GM18907 (cell line): ENCODE data around the gene VWA5B1.

ENCODE experiments used
- ATAC-seq: cut with Tn5 transposase; IDR thresholded peaks from one replicate; pipeline ENCODE4 v1.9.1; 2021; ENCODE audit warnings: mild to moderate bottlenecking, moderate library complexity; ENCODE audit not compliant: unreplicated experiment

VWA5B1 gene

GRCh38 chr1:20381961-20382360 is 91.3 kb downstream of the VWA5B1 start:
- ATAC-seq: no peak

GRCh38 chr1:20382711-20383110 is 92.0 kb downstream of the VWA5B1 start:
- ATAC-seq: no peak

- ATAC-seq: no peak
Measured at GRCh38 chr1:20383631-20384030, 93.0 kb downstream of the VWA5B1 start.

GRCh38 chr1:20385630-20386029 is 95.0 kb downstream of the VWA5B1 start:
- no peak for ATAC-seq

GRCh38 chr1:20386323-20387081 is 95.8 kb downstream of the VWA5B1 start:
- no peak for ATAC-seq

- ATAC-seq: no peak
Measured at GRCh38 chr1:20389571-20389970, 98.9 kb downstream of the VWA5B1 start.

- no peak for ATAC-seq
Measured at GRCh38 chr1:20390589-20391331, 100.1 kb downstream of the VWA5B1 start.

- no peak for ATAC-seq
Measured at GRCh38 chr1:20395255-20395654, 104.6 kb downstream of the VWA5B1 start.

- no peak for ATAC-seq
Measured at GRCh38 chr1:20398744-20399143, 108.1 kb downstream of the VWA5B1 start.

GRCh38 chr1:20399196-20399595 is 108.5 kb downstream of the VWA5B1 start:
- no peak for ATAC-seq

GRCh38 chr1:20399606-20400180 is 109.0 kb downstream of the VWA5B1 start:
- no peak for ATAC-seq

GRCh38 chr1:20400341-20401177 is 109.9 kb downstream of the VWA5B1 start:
- no peak for ATAC-seq

- ATAC-seq: no peak
Measured at GRCh38 chr1:20401405-20402010, 110.8 kb downstream of the VWA5B1 start.

GRCh38 chr1:20402585-20403422 is 112.1 kb downstream of the VWA5B1 start:
- ATAC-seq: no peak

- ATAC-seq: no peak
Measured at GRCh38 chr1:20403423-20404145, 112.9 kb downstream of the VWA5B1 start.

- ATAC-seq: no peak
Measured at GRCh38 chr1:20404466-20404865, 113.8 kb downstream of the VWA5B1 start.
